CD14-positive monocyte (primary cell): ENCODE measurements around the gene PRL. TPM values are rescaled to one million over a fixed set of nuclear protein-coding genes. Genes with fewer than 3 reads are reported as not detected.

Experiments
- DNase-seq, 3 donors: peaks; one replicate each; pipeline ENCODE4 v3.0.0-alpha.2; 2011 to 2022
- H2AFZ ChIP-seq: 2 replicates; pipeline ENCODE4 v1.6.0; 2012; ENCODE audit warnings: mild to moderate bottlenecking, low read depth, low read length, inconsistent platforms; ENCODE audit not compliant: insufficient read depth, poor library complexity, severe bottlenecking
- H3K27ac ChIP-seq, 2 donors: 1 replicate in 1 of 2; 2 replicates in 1 of 2; pipeline ENCODE4 v1.5.1; 2012 to 2013; ENCODE audit warnings: low read length in 2 of 2, control low read depth in 1 of 2, inconsistent platforms in 1 of 2, low read depth in 1 of 2, mild to moderate bottlenecking in 1 of 2
- H3K27me3 ChIP-seq, 2 donors: one replicate each; pipeline versions ENCODE4 v1.6.0 to v1.6.1; 2011 to 2013; ENCODE audit warnings: low read length in 2 of 2; ENCODE audit not compliant: control insufficient read depth in 2 of 2, insufficient read depth in 2 of 2
- H3K36me3 ChIP-seq, 2 donors: replicated peaks in 1 of 2; 1 replicate in 1 of 2; 2 replicates in 1 of 2; pipeline versions ENCODE4 v1.5.1 to v1.6.1; 2012 to 2013; ENCODE audit warnings: low read length in 2 of 2, control low read depth in 1 of 2, inconsistent platforms in 1 of 2, mild to moderate bottlenecking in 1 of 2; ENCODE audit not compliant: insufficient read depth in 2 of 2, control insufficient read depth in 1 of 2
- H3K4me1 ChIP-seq, 2 donors: 1 replicate in 1 of 2; 2 replicates in 1 of 2; pipeline versions ENCODE4 v1.5.1 to v1.6.1; 2012 to 2013; ENCODE audit warnings: low read length in 2 of 2, control low read depth in 1 of 2, inconsistent platforms in 1 of 2, mild to moderate bottlenecking in 1 of 2, moderate library complexity in 1 of 2; ENCODE audit not compliant: insufficient read depth in 2 of 2, control insufficient read depth in 1 of 2
- H3K4me2 ChIP-seq: replicated peaks from 2 replicates; pipeline ENCODE3; 2012; ENCODE audit warnings: low read length, moderate library complexity, mild to moderate bottlenecking; ENCODE audit not compliant: poor library complexity, severe bottlenecking; ENCODE audit errors: extremely low read depth
- H3K4me3 ChIP-seq, 3 experiments: fragments of 200-600 bp in 1 of 3; sonication (generic) in 1 of 3; replicated peaks in 1 of 3; 1 replicate in 2 of 3; 2 replicates in 1 of 3; pipeline ENCODE4 v1.5.1; 2011 to 2013; ENCODE audit warnings: low read length in 3 of 3, mild to moderate bottlenecking in 3 of 3, control low read depth in 2 of 3, low read depth in 2 of 3, inconsistent platforms in 1 of 3, moderate library complexity in 1 of 3
- H3K79me2 ChIP-seq: 2 replicates; pipeline ENCODE4 v1.6.0; 2012; ENCODE audit warnings: mild to moderate bottlenecking, control low read depth, inconsistent platforms, low read length, moderate library complexity; ENCODE audit not compliant: insufficient read depth
- H3K9ac ChIP-seq: 2 replicates; pipeline ENCODE4 v1.6.0; 2017; ENCODE audit warnings: low read length, mild to moderate bottlenecking; ENCODE audit not compliant: insufficient read depth, poor library complexity, severe bottlenecking
- H3K9me3 ChIP-seq, 2 donors: replicated peaks in 1 of 2; 1 replicate in 1 of 2; 2 replicates in 1 of 2; pipeline versions ENCODE4 v1.5.1 to v1.6.1; 2012 to 2013; ENCODE audit warnings: low read length in 2 of 2, control low read depth in 1 of 2; ENCODE audit not compliant: control insufficient read depth in 1 of 2, insufficient read depth in 1 of 2
- H4K20me1 ChIP-seq: 2 replicates; pipeline ENCODE4 v1.6.0; 2012; ENCODE audit warnings: mild to moderate bottlenecking, low read length, control low read depth, moderate library complexity; ENCODE audit not compliant: insufficient read depth
- H3K27ac Mint-ChIP-seq, 7 donors: one replicate each; pipeline ENCODE4 v1.8.0; 2020; ENCODE audit warnings: mild to moderate bottlenecking in 7 of 7, mixed read lengths in 7 of 7, moderate library complexity in 6 of 7, inconsistent platforms in 2 of 7
- H3K27me3 Mint-ChIP-seq, 3 donors: one replicate each; pipeline ENCODE4 v1.8.0; 2021 to 2022; ENCODE audit warnings: low read depth in 3 of 3, mild to moderate bottlenecking in 3 of 3, mixed read lengths in 3 of 3, moderate library complexity in 3 of 3, inconsistent platforms in 1 of 3
- H3K36me3 Mint-ChIP-seq, 2 donors: one replicate each; pipeline ENCODE4 v1.8.0; 2020; ENCODE audit warnings: mixed read lengths in 2 of 2, inconsistent platforms in 1 of 2, mild to moderate bottlenecking in 1 of 2
- H3K4me1 Mint-ChIP-seq: one replicate; pipeline ENCODE4 v1.8.0; 2020; ENCODE audit warnings: mild to moderate bottlenecking, mixed read lengths
- H3K4me3 Mint-ChIP-seq, 2 donors: one replicate each; pipeline ENCODE4 v1.8.0; 2020; ENCODE audit warnings: mild to moderate bottlenecking in 2 of 2, mixed read lengths in 2 of 2, moderate library complexity in 1 of 2
- H3K9me3 Mint-ChIP-seq, 7 donors: one replicate each; pipeline ENCODE4 v1.8.0; 2020 to 2022; ENCODE audit warnings: mixed read lengths in 7 of 7, mild to moderate bottlenecking in 6 of 7, moderate library complexity in 6 of 7, inconsistent platforms in 2 of 7
- WGBS: methylation state at CpG from one replicate; pipeline ENCODE4 v1.1.5; 2013; ENCODE audit warnings: missing lambda C conversion rate; ENCODE audit not compliant: insufficient coverage; 5-methylcytosine and 5-hydroxymethylcytosine counted together
- intact Hi-C, 2 donors: fragments of 100-400 bp; cut with micrococcal nuclease; formaldehyde crosslinking; loops; one replicate each; pipeline versions ENCODE4 v1.15.0 to v1.15.1; 2023
- polyA plus RNA-seq, 3 donors: library from polyadenylated mRNA; depleted of rRNA in 1 of 3; unstranded in 2 of 3; stranded (reverse) in 1 of 3; fragments of 300-500 nt in 2 of 3; fragments of >200 nt in 1 of 3; fragmentation: Illumina TruSeq in 2 of 3; gene quantifications; 1 replicate in 2 of 3; 2 replicates in 1 of 3; pipeline ENCODE4 v1.2.3, GENCODE V29; 2012 to 2021
- TF ChIP-seq, protein P1 (sequence below): fragments of 200-600 bp; IDR thresholded peaks from one replicate; pipeline ENCODE4 v1.8.0; 2022; ENCODE audit warnings: antibody characterized with exemption, mild to moderate bottlenecking

PRL gene
- polyA plus RNA-seq, 3 donors: 0.13 to 0.42 TPM; not detected in 1

DNA sequence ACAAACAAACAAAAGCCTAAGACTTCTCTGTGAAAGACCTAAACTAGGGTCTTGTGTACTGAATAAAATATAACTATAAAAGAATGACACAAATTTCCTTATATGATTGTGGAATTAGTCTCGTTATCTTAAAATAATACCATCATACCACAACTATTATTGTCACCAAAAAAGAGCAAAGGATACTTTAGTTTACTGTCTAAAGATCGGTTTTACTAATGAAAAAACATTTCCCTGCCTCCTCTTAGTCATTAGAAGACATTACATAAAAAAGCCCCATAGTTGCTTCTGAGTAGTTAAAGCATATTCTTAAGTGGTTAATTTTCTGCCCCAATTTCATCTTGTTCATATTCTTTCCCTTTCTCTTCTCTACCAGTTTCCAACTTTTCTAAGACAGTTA lies 33.1 kb downstream of the PRL start:
- no CpG with 5 or more reads among the region's 2 CpGs for whole genome bisulfite sequencing
- Histone ChIP-seq H3K27ac (no peak overlapping the region), H3K9me3 (no peaks in the 10 kb centered on the region), H3K4me1 (no peaks in the 10 kb centered on the region), H3K36me3 (no peaks in the 10 kb centered on the region), H3K4me3 (no peak overlapping the region), H4K20me1 (no peaks in the 10 kb centered on the region), H3K4me2 (no peak overlapping the region), H3K27me3 (no peaks in the 10 kb centered on the region), H2AFZ (no peak overlapping the region), H3K9ac (no peak overlapping the region), H3K79me2 (no peaks in the 10 kb centered on the region)
- Mint-ChIP-seq H3K27ac (no peak overlapping the region), H3K27me3 (no peaks in the 10 kb centered on the region), H3K9me3 (peaks cover 0 to 2% (median 0%) of the 10 kb centered on the region in 7 donors), H3K36me3 (no peaks in the 10 kb centered on the region), H3K4me3 (no peak overlapping the region), H3K4me1 (no peaks in the 10 kb centered on the region)
- intact Hi-C loops: no loop called here
- TF ChIP-seq, protein P1, sequence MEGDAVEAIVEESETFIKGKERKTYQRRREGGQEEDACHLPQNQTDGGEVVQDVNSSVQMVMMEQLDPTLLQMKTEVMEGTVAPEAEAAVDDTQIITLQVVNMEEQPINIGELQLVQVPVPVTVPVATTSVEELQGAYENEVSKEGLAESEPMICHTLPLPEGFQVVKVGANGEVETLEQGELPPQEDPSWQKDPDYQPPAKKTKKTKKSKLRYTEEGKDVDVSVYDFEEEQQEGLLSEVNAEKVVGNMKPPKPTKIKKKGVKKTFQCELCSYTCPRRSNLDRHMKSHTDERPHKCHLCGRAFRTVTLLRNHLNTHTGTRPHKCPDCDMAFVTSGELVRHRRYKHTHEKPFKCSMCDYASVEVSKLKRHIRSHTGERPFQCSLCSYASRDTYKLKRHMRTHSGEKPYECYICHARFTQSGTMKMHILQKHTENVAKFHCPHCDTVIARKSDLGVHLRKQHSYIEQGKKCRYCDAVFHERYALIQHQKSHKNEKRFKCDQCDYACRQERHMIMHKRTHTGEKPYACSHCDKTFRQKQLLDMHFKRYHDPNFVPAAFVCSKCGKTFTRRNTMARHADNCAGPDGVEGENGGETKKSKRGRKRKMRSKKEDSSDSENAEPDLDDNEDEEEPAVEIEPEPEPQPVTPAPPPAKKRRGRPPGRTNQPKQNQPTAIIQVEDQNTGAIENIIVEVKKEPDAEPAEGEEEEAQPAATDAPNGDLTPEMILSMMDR: no peak
- no peak for DNase-seq

DNA sequence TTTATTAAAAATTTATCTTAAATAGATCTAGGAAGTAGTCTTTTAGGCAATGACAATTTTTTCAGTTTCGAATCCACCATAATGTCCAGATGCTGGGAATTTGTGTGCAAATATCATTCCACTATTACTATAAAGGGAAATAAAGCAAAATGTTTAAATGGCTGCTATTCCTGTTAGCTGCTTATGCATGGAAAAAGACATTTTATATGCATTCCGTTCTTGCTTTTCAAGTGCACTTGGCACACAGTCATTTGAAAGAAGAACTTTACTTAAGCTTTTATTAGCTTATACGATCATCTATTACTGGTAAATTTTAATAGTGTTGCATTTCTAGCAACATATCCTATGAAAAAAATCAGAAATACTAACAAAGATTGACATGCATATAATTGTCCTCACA lies 42.0 kb downstream of the PRL start:
- no CpG with 5 or more reads among the region's 3 CpGs for WGBS
- Histone ChIP-seq H4K20me1 (no peaks in the 10 kb centered on the region), H3K79me2 (no peaks in the 10 kb centered on the region), H3K4me3 (no peak overlapping the region), H3K9ac (no peak overlapping the region), H3K4me1 (no peaks in the 10 kb centered on the region), H3K4me2 (no peak overlapping the region), H3K9me3 (peaks cover 0 to 9% of the 10 kb centered on the region in 2 donors), H3K27ac (no peak overlapping the region), H3K27me3 (no peaks in the 10 kb centered on the region), H3K36me3 (no peaks in the 10 kb centered on the region), H2AFZ (no peak overlapping the region)
- TF ChIP-seq, protein P1: no peak
- Mint-ChIP-seq H3K36me3 (peaks cover 0 to 2% of the 10 kb centered on the region in 2 donors), H3K27me3 (no peaks in the 10 kb centered on the region), H3K27ac (no peak overlapping the region), H3K4me1 (no peaks in the 10 kb centered on the region), H3K9me3 (peaks cover 0 to 6% (median 2%) of the 10 kb centered on the region in 7 donors), H3K4me3 (no peak overlapping the region)
- intact Hi-C loops: no loop called here
- DNase-seq: no peak
